GM19328 (cell line): ENCODE data around the gene STAU1.
"Not testable (repeated sequence)": the region's sequence is repeated elsewhere in the genome, so short reads cannot be mapped to it uniquely, and the experiment has no call there.

Source experiments
- ATAC-seq: cut with Tn5 transposase; IDR thresholded peaks from one replicate; pipeline ENCODE4 v1.9.1; 2021; ENCODE audit warnings: mild to moderate bottlenecking, moderate library complexity; ENCODE audit not compliant: unreplicated experiment

STAU1 gene

DNA sequence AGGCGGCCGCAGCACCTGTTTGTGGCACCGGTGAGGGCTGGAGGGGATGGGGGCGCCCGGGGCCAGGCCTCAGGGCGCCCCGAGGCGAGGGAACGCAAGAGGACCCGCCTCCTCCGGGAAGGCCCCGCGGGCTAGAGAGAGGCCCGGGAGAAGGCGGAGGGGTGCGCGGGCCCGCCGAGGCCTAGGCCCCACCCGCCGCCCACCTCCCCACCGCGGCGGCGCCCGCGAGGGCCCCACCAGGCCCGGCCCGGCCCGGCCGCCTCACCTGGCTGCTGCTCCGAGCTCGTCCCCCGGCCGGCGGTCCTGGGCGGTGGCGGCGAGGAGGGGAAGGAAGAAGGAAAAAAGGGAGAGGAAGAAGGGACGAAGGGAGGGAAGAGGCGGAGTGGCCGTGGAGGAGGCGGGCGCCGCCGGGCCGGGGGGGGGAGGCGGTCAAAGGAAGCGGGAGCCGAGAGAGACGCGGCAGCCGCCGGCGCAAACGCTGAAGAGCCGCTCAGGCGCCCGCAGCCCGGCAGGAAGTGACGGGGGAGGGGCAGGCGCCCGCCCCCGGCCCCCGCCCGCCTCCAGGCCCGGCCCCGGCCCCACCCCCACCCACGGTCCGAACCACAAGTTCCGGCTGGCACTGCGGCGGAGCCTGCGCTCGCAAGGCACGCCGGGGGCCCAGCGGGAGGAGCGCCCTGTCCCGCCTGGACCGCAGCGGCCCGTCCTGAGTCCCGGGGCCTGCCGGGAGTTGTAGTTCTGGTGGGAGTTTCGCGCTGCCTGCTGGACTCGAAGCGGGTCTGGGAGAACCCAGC lies at the start of gene STAU1:
Gene STAU1 (minus strand): TSS at position 484 of the 791 bp plus-strand sequence. CDS start 22,133 bp downstream, outside the sequence.
- peak; percentile 90 for ATAC-seq

- no peak for ATAC-seq
Observed at GRCh38 chr20:49237531-49237930, 49.4 kb upstream of the STAU1 start.

- ATAC-seq, result no peak
Observed at GRCh38 chr20:49236301-49236700, 48.2 kb upstream of the STAU1 start.

DNA sequence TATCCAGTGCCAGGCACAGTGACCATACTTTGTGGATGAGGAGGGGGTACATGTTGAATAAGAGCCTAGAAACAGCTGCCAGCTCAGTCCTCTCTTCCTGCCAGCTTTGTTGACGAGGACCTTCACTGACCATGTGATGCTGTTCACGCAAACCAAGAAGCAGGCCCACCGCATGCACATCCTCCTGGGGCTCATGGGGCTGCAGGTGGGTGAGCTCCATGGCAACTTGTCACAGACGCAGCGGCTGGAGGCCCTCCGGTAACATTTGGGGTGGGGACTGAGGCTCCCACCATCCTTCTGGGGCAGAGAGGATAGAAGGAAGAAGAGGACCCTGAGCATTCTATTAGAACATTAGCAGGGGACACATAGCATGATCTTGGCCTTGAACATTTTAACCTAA lies 46.7 kb upstream of the STAU1 start:
- ATAC-seq, result no peak

- no peak for ATAC-seq
Observed at GRCh38 chr20:49233226-49233625, 45.1 kb upstream of the STAU1 start.

- no peak for ATAC-seq
Observed at GRCh38 chr20:49231471-49231870, 43.3 kb upstream of the STAU1 start.

DNA sequence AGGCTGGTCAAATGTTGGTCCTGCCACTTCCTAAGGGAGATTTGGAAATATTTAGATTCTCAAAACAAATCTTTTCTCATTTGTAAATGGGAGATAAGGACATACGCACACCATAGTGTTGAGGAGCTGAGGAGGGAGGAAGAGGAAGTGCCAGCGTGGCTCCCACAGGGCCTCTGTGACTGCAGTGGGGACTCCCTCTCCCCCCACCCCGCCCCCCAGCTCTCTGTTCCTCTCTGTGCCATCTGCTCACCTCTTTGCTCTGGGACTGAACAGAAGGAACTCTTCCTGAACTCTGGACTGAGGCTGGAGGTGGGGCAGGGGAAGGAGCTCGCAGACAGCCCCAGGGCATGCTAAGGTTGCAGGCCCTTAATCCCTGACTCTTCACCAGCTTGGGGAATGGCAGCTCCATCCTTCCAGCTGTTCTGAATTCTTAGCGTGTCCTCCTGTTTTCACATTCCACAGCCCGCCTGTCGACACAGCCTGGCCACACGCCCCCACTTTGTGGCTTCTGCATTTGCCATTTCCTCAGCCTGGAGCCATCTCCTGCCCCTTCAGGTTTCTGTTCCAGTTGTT lies 42.5 kb upstream of the STAU1 start:
- no peak for ATAC-seq

- ATAC-seq, result no peak
Observed at GRCh38 chr20:49230021-49230420, 41.9 kb upstream of the STAU1 start.

- ATAC-seq, result no peak
Observed at GRCh38 chr20:49229381-49229780, 41.2 kb upstream of the STAU1 start.

- no peak for ATAC-seq
Observed at GRCh38 chr20:49228676-49229075, 40.5 kb upstream of the STAU1 start.

DNA sequence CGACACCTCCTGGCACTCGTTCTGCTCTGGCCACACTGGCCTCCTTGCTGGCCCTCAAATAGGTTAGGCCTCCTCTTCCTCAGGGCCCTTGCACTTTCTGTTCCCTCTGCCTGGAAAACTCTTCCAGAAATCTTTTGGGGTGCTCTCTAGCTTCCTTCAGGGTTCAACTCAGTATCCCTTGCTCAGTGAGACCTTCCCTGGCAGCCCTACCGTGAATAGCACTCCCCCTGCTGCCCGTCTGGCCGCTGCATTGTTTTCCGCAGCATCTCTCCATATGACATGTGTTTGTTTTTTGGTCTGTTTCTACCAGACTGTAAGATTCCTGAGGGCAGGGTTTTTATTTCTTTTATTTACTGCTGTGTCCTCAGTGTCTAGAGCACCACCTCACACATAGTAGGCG lies 37.8 kb upstream of the STAU1 start:
- no peak for ATAC-seq

- ATAC-seq, result no peak
Observed at GRCh38 chr20:49219924-49220831, 32.0 kb upstream of the STAU1 start.

DNA sequence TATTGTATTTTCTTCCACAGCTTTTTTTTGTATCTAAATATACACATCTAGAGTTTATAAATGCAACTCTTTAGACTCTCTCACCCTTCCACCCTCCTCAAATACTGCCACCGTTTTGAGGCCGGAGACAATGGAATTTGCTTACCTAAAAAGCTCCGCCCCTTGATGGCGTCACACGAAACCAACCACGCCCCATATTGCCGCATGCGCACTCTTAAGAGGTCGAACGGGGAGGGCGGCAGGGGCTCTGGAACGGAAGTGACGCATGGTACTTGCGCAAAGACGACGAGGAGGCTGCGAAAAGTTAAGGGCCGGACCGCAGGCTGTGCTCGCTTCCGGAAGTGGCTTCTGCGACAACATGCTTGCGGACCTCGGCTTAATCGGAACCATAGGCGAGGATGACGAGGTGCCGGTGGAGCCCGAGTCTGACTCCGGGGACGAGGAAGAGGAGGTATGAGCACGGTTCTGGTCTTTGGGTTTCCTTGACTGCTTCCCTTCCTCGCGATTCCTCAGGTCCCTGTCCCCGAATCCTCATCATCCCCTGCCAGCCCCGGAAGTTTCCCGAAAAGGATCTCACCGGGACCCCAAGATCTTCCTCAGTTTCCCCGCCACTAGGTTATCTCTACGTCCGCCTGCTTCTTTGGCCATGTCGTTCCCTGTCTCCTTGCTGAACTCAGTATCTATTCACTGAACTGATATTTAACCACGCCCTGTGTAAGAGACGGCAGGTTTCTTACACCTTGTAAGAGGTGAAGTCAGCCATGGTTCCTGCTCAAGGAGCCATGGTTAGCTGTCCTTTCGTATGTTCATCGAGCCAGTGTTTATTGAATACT lies 31.2 kb upstream of the STAU1 start, which contains the start of gene DDX27:
Gene DDX27 (plus strand): TSS at position 326 of the 833 bp plus-strand sequence. CDS start 33 bp downstream, at position 359.
- ATAC-seq, result peak; percentile 85

DNA sequence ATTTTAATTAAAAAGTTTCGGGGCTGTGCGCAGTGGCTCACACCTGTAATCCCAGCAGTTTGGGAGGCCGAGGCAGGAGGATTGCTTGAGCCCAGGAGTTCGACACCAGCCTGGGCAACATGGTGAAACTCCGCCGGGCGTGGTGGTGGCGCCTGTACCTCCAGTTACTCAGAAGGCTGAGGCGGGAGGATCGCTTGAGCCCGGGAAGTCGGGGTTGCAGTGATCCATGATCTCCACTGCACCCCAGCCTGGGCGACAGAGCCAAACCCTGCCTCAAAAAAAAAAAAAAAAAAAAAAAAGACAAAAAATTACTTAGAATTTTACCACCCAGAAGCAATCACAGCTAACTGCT lies 30.6 kb upstream of the STAU1 start:
- not testable (repeated sequence) for ATAC-seq

DNA sequence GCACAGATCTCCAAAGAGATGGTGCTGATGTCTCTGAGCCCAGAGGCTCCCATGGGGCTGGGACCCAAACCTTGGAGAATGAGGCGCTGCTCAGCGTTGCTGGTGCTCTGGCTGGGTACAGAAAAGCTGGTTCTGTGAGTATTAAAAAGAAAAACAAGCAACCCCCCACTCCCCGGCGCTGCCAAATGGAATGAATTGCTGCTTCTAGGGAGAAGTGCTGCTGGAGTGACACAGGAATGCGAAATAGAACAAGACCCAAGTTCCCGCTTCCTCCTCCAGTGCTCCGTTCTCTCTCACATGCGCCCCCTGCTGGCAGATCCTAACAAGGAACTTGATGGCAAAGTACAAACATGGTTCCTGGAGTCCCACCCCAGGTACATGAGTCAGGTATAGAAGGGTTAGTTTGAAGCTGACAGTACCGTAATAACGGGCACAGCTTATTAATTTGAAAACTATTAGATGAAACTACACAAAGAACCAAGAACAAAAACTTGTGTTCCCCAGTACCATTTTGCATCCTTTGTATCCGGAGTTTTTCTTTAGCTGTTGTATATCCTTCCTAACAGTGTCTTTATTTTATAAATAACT lies 29.0 kb upstream of the STAU1 start:
- ATAC-seq, result no peak

GRCh38 chr20:49215232-49215631 lies 27.1 kb upstream of the STAU1 start:
- ATAC-seq, result no peak

DNA sequence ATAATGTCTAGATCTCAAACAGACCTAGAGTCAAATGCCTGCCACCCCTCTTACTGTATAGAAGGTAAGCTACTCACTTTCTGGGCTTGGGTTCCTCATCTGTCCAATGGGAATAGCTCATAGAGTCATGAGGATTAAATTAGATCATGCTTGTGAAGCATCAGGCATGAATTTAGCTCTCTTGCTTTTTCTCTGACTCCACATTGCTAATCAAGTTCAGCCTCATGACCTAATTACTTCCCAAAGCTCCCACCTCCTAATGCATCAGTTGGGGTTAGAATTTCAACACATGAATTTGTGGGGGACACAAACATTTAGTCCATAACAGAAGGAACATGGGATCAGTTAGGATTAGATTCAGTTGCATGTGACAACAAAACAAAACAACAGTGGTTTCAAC lies 26.4 kb upstream of the STAU1 start:
- ATAC-seq, result no peak

DNA sequence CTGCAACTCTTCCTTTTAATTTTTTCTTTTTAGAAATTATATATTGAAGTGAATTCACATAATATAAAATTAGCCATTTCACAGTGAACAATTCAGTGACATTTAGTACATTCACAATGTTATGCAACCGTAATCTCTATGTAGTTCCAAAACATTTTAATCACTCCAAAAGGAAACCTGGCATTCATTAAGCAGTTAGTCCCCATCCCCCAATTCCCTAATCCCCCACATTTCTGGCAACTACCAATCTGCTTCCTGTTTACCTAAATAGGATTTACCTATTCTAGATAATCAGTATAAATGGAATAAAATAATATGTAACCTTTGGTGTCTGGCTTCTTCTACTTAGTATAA lies 22.6 kb upstream of the STAU1 start:
- no peak for ATAC-seq

DNA sequence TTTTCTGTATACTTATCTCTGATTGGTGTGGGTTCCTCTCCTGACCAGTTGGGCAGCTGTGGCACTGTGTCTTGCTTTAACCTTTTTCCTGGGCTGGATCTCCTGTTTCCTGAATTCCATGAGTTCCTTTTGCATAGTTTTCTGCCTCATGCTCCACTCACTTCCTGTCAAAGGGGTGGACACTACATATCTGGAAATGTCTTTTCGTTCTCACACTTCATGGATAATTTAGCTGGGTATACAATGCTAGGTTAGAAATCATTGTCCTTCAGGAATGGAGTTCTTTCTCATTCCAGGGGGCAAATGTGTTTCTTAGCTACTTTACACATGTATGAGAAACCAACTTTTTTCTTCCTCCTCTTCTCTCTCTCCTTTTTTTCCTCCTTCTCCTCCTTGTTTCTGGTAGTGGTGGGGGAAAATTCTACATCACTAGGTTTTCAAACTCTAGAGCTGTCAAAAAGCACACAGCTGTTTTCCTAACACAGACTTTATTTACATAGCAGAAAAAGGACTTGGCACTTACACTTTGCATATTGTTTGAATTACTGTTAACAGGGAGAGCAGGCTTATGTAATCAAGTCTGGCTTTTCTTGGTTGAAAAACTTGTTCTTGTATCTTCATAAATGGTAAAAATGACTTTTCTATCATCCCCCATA lies 22.1 kb upstream of the STAU1 start:
- ATAC-seq, result no peak

DNA sequence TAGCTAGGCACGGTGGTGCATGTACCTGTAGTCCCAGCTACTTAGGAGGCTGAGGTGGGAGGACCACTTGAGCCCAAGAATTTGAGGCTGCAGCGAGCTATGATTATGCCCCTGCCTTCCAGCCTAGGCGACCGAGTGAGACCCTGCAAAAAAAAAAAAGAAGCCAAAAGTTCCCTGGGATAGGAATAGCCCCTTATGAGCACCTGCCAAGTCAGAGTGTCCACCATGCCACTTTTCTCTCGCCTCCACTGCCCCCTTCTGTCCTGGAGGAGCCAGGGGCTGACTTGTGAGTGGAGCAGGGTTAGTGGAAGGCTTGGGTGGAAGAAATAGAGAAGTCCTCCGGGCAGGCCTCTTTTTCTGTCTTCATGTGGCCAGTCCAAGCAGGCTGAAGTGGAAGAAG lies 18.9 kb upstream of the STAU1 start:
- no peak for ATAC-seq
